IMR-90 (cell line): Measurements from ENCODE around the gene RAD51D. TPM values are rescaled to one million over a fixed set of nuclear protein-coding genes. Genes with fewer than 3 reads are reported as not detected.

Experiments used
- ATAC-seq: fragments of 200-7000 bp; cut with Tn5 transposase; 2 replicates; pipeline ENCODE4 v1.9.1; 2020; ENCODE audit warnings: low read depth, mild to moderate bottlenecking, moderate library complexity
- BruUV-seq: library from RNA; stranded (reverse); fragments of 400-500 nt; replicated peaks from 2 replicates; lab custom pipeline; 2021; lab: Mats Ljungman, UMichigan
- CTCF ChIA-PET: fragments of 300-600 bp; formaldehyde crosslinking; extraction: SDS; loops from one replicate; lab custom pipeline; 2021; ENCODE audit warnings: antibody characterized with exemption; lab: Yijun Ruan, JAX
- POLR2A ChIA-PET: fragments of 300-600 bp; sonication (Branson Sonifier 250); formaldehyde crosslinking; loops from one replicate; lab custom pipeline; 2022; ENCODE audit warnings: antibody characterized with exemption; ENCODE audit not compliant: unreplicated experiment; lab: Charles Lee
- DNase-seq: peaks from one replicate; pipeline ENCODE4 v3.0.0; 2013
- H2AFZ ChIP-seq: replicated peaks from 2 replicates; pipeline ENCODE3; 2013; ENCODE audit warnings: low read length, mild to moderate bottlenecking; ENCODE audit not compliant: poor library complexity
- H2AK5ac ChIP-seq: 2 replicates; pipeline ENCODE4 v1.6.1; 2013; ENCODE audit warnings: low read depth, low read length, inconsistent platforms
- H2AK9ac ChIP-seq: replicated peaks from 2 replicates; pipeline ENCODE3; 2013; ENCODE audit warnings: mild to moderate bottlenecking, low read depth, low read length, moderate library complexity; ENCODE audit not compliant: poor library complexity
- H2BK120ac ChIP-seq: 2 replicates; pipeline ENCODE4 v1.6.1; 2013; ENCODE audit warnings: low read depth, low read length, inconsistent platforms
- H2BK15ac ChIP-seq: 3 replicates; pipeline ENCODE4 v1.6.1; 2013; ENCODE audit warnings: low read depth, low read length, inconsistent platforms
- H2BK20ac ChIP-seq: 2 replicates; pipeline ENCODE4 v1.6.1; 2013; ENCODE audit warnings: low read depth, mild to moderate bottlenecking, inconsistent platforms, low read length, moderate library complexity
- H2BK5ac ChIP-seq: 2 replicates; pipeline ENCODE4 v1.6.1; 2013; ENCODE audit warnings: mild to moderate bottlenecking, low read depth, low read length, inconsistent platforms; ENCODE audit not compliant: poor library complexity, severe bottlenecking
- H3K14ac ChIP-seq: replicated peaks from 2 replicates; pipeline ENCODE4 v1.6.1; 2013; ENCODE audit warnings: low read depth, low read length, inconsistent platforms
- H3K18ac ChIP-seq: 2 replicates; pipeline ENCODE4 v1.6.1; 2013; ENCODE audit warnings: low read depth, low read length, control low read depth
- H3K23ac ChIP-seq: 2 replicates; pipeline ENCODE4 v1.6.1; 2013; ENCODE audit warnings: low read depth, low read length, inconsistent platforms
- H3K27ac ChIP-seq: 2 replicates; pipeline ENCODE4 v1.5.1; 2013; ENCODE audit warnings: mild to moderate bottlenecking, control low read depth, low read length; ENCODE audit not compliant: insufficient read depth
- H3K27me3 ChIP-seq: 2 replicates; pipeline ENCODE4 v1.6.1; 2013; ENCODE audit warnings: low read length; ENCODE audit not compliant: control insufficient read depth, insufficient read depth
- H3K36me3 ChIP-seq: 2 replicates; pipeline ENCODE4 v1.6.1; 2013; ENCODE audit warnings: low read length, mixed read lengths; ENCODE audit not compliant: control insufficient read depth, insufficient read depth
- H3K4ac ChIP-seq: 2 replicates; pipeline ENCODE4 v1.6.1; 2013; ENCODE audit warnings: low read depth, low read length, inconsistent platforms
- H3K4me1 ChIP-seq: 2 replicates; pipeline ENCODE4 v1.6.1; 2013; ENCODE audit warnings: low read length, mixed read lengths; ENCODE audit not compliant: control insufficient read depth, insufficient read depth
- H3K4me2 ChIP-seq: 2 replicates; pipeline ENCODE4 v1.6.1; 2013; ENCODE audit warnings: low read depth, mild to moderate bottlenecking, control low read depth, low read length, moderate library complexity
- H3K4me3 ChIP-seq: 2 replicates; pipeline ENCODE4 v1.5.1; 2013; ENCODE audit warnings: low read depth, mild to moderate bottlenecking, control low read depth, low read length, moderate library complexity; ENCODE audit not compliant: insufficient read depth
- H3K56ac ChIP-seq: 2 replicates; pipeline ENCODE4 v1.6.1; 2013; ENCODE audit warnings: low read length, inconsistent platforms; ENCODE audit not compliant: insufficient read depth; ENCODE audit errors: extremely low read depth
- H3K79me1 ChIP-seq, 2 experiments: 2 replicates each; pipeline ENCODE4 v1.6.1; 2013; ENCODE audit warnings: low read length in 2 of 2, inconsistent platforms in 1 of 2, low read depth in 1 of 2
- H3K9ac ChIP-seq: 2 replicates; pipeline ENCODE4 v1.6.1; 2013; ENCODE audit warnings: low read depth, low read length, control low read depth
- H3K9me1 ChIP-seq: 2 replicates; pipeline ENCODE4 v1.6.1; 2013; ENCODE audit warnings: low read length, inconsistent platforms; ENCODE audit not compliant: insufficient read depth
- H3K9me3 ChIP-seq: 2 replicates; pipeline ENCODE4 v1.6.1; 2013; ENCODE audit warnings: low read length; ENCODE audit not compliant: control insufficient read depth, insufficient read depth
- H4K20me1 ChIP-seq: 2 replicates; pipeline ENCODE4 v1.6.1; 2013; ENCODE audit warnings: low read length, inconsistent platforms; ENCODE audit not compliant: insufficient read depth
- H4K5ac ChIP-seq: 2 replicates; pipeline ENCODE4 v1.6.1; 2013; ENCODE audit warnings: mild to moderate bottlenecking, low read depth, low read length, control low read depth
- H4K8ac ChIP-seq, 2 experiments: 2 replicates each; pipeline ENCODE4 v1.6.1; 2013; ENCODE audit warnings: low read depth in 2 of 2, low read length in 2 of 2, control low read depth in 1 of 2, inconsistent platforms in 1 of 2
- H4K91ac ChIP-seq: 2 replicates; pipeline ENCODE4 v1.6.1; 2013; ENCODE audit warnings: low read depth, low read length, inconsistent platforms; ENCODE audit not compliant: insufficient read depth
- BHLHE40 ChIP-seq: fragments of 150-350 bp; IDR thresholded peaks from 2 replicates; pipeline ENCODE4 v1.6.1; 2016; ENCODE audit warnings: mild to moderate bottlenecking, low read depth, low read length
- CEBPB ChIP-seq: IDR thresholded peaks from 2 replicates; pipeline ENCODE4 v1.6.1; 2012; ENCODE audit warnings: low read depth, low read length, improper control_type of control experiment
- MAFK ChIP-seq: IDR thresholded peaks from 2 replicates; pipeline ENCODE4 v1.6.1; 2012; ENCODE audit warnings: low read depth, low read length, improper control_type of control experiment
- MAZ ChIP-seq: IDR thresholded peaks from 2 replicates; pipeline ENCODE4 v1.6.1; 2012; ENCODE audit warnings: low read depth, mild to moderate bottlenecking, low read length, improper control_type of control experiment, moderate library complexity, borderline replicate concordance
- POLR2A ChIP-seq: IDR thresholded peaks from 2 replicates; pipeline ENCODE4 v1.6.1; 2012; ENCODE audit warnings: mild to moderate bottlenecking, low read depth, low read length
- RAD21 ChIP-seq: IDR thresholded peaks from 2 replicates; pipeline ENCODE4 v1.6.1; 2012; ENCODE audit warnings: low read length, improper control_type of control experiment
- RFX5 ChIP-seq: IDR thresholded peaks from 2 replicates; pipeline ENCODE4 v1.8.0; 2012; ENCODE audit warnings: low read depth, mild to moderate bottlenecking, low read length, moderate library complexity
- SMC3 ChIP-seq: fragments of 150-350 bp; IDR thresholded peaks from 2 replicates; pipeline ENCODE4 v1.6.1; 2016; ENCODE audit warnings: low read depth, mild to moderate bottlenecking, antibody characterized with exemption, low read length, moderate library complexity
- WGBS, 2 experiments: methylation state at CpG; one replicate each; pipeline versions ENCODE4 v1.1.5 to v1.1.7; 2013; ENCODE audit warnings: missing lambda C conversion rate in 2 of 2; ENCODE audit not compliant: insufficient read length in 1 of 2; ENCODE audit errors: extremely low coverage in 2 of 2; 5-methylcytosine and 5-hydroxymethylcytosine counted together
- dilution Hi-C: fragments of 300-500 bp; cut with HindIII; formaldehyde crosslinking; loops from one replicate; pipeline ENCODE4 v1.14.3; 2018; ENCODE audit warnings: low sequenced_read_pairs; ENCODE audit not compliant: unreplicated experiment
- in situ Hi-C: fragments of 300-500 bp; cut with MboI; formaldehyde crosslinking; loops from 3 replicates; pipeline ENCODE4 v1.14.3; 2019; ENCODE audit warnings: low sequenced_read_pairs, inconsistent platforms, mixed read lengths
- intact Hi-C: fragments of 100-400 bp; cut with micrococcal nuclease; formaldehyde crosslinking; loops from 2 replicates; pipeline ENCODE4 v1.10.0; 2022
- polyA plus RNA-seq, 3 experiments: library from polyadenylated mRNA; depleted of rRNA; stranded (reverse); fragments of >200 nt; gene quantifications; 2 replicates each; pipeline ENCODE4 v1.2.3, GENCODE V29; 2012; ENCODE audit warnings: low replicate concordance in 1 of 3
- total RNA-seq: library from RNA; depleted of rRNA; stranded (reverse); fragments of >200 nt; gene quantifications from 2 replicates; pipeline ENCODE4 v1.2.3, GENCODE V29; 2012
- TF ChIP-seq, protein P1 (sequence below): conservative IDR thresholded peaks from 2 replicates; pipeline ENCODE4 v1.5.1; 2012; ENCODE audit warnings: mild to moderate bottlenecking, low read depth, low read length, improper control_type of control experiment
- TF ChIP-seq, protein P2 (sequence below): fragments of 150-350 bp; IDR thresholded peaks from 2 replicates; pipeline ENCODE4 v1.6.1; 2016; ENCODE audit warnings: low read depth, mild to moderate bottlenecking, low read length, moderate library complexity, borderline replicate concordance

Gene RAD51D
- total and polyA plus RNA-seq, 2 of the 4 experiments (the other 2 are of a cell fraction), result 10.8 to 12.7 TPM

DNA sequence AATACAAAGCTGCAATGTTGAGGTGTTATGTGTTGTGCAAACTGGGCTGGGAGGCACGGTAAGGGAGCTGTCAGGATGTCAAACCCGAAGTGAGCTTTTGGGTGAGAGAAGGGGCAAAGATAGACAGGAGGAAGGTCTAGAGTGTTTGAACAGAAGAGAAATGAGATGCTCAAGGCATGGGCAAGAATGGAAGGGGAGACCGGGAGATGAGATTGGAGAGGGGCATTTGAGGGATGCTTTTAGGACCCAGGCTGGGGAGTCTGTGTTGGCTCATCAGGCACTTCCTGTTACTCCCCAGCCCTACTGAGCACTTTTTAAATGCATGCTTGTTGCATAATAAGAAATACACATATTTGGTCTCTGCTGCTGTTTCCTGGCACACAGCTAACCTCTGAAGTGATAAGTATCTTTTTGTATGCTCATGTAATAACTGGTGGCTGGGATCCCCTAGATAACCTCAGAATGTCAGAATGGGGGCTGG, 41.7 kb upstream of the RAD51D start:
- Histone ChIP-seq H3K9me3 (no peaks in the 10 kb centered on the region), H2AFZ (no peak overlapping the region), H3K9ac (no peak overlapping the region), H3K56ac (no peak overlapping the region), H3K18ac (no peak overlapping the region), H3K9me1 (no peaks in the 10 kb centered on the region), H2AK5ac (no peak overlapping the region), H2AK9ac (no peak overlapping the region), H3K36me3 (no peaks in the 10 kb centered on the region), H3K14ac (no peak overlapping the region), H3K4me1 (no peaks in the 10 kb centered on the region), H2BK15ac (no peak overlapping the region), H3K27me3 (peaks cover 28% of the 10 kb centered on the region), H2BK5ac (no peak overlapping the region), H2BK120ac (no peak overlapping the region), H3K27ac (no peak overlapping the region), H4K20me1 (no peaks in the 10 kb centered on the region), H3K79me1 (no peaks in the 10 kb centered on the region), H4K5ac (no peak overlapping the region), H3K4me3 (no peak overlapping the region), H3K4ac (no peak overlapping the region), H3K4me2 (no peak overlapping the region), H4K91ac (no peak overlapping the region), H3K23ac (no peak overlapping the region), H4K8ac (no peak overlapping the region), H2BK20ac (no peak overlapping the region)
- no peak for TF ChIP-seq SMC3
- TF ChIP-seq RFX5, result no peak
- TF ChIP-seq, protein P1, sequence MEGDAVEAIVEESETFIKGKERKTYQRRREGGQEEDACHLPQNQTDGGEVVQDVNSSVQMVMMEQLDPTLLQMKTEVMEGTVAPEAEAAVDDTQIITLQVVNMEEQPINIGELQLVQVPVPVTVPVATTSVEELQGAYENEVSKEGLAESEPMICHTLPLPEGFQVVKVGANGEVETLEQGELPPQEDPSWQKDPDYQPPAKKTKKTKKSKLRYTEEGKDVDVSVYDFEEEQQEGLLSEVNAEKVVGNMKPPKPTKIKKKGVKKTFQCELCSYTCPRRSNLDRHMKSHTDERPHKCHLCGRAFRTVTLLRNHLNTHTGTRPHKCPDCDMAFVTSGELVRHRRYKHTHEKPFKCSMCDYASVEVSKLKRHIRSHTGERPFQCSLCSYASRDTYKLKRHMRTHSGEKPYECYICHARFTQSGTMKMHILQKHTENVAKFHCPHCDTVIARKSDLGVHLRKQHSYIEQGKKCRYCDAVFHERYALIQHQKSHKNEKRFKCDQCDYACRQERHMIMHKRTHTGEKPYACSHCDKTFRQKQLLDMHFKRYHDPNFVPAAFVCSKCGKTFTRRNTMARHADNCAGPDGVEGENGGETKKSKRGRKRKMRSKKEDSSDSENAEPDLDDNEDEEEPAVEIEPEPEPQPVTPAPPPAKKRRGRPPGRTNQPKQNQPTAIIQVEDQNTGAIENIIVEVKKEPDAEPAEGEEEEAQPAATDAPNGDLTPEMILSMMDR, result no peak
- TF ChIP-seq, protein P2, sequence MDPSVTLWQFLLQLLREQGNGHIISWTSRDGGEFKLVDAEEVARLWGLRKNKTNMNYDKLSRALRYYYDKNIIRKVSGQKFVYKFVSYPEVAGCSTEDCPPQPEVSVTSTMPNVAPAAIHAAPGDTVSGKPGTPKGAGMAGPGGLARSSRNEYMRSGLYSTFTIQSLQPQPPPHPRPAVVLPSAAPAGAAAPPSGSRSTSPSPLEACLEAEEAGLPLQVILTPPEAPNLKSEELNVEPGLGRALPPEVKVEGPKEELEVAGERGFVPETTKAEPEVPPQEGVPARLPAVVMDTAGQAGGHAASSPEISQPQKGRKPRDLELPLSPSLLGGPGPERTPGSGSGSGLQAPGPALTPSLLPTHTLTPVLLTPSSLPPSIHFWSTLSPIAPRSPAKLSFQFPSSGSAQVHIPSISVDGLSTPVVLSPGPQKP, result no peak
- no peak for TF ChIP-seq POLR2A
- no peak for TF ChIP-seq MAFK
- no peak for TF ChIP-seq CEBPB
- no peak for TF ChIP-seq MAZ
- TF ChIP-seq RAD21, result no peak
- no peak for TF ChIP-seq BHLHE40
- dilution Hi-C loops, result no loop called here
- in situ Hi-C loops, result no loop called here
- DNase-seq, result no peak
- intact Hi-C loops, result no loop called here
- no peak for ATAC-seq
- no TSS peak for BruUV-seq
- ChIA-PET POLR2A (interaction anchor here (0.6 kb wide), 1 partner anchor 20 kb away, joined by 8 read pairs; no protein-coding TSS in a partner anchor), CTCF (no interaction called here)
- 28% methylated on average over 2 of the region's 3 CpGs; no CpG with 5 or more reads in 1 of the 2 experiments for WGBS, 2 experiments
